Measurements from ENCODE around the gene NETO2. TPM values are rescaled to one million over a fixed set of nuclear protein-coding genes. Genes with fewer than 3 reads are reported as not detected.

The NETO2 gene
- total and polyA plus RNA-seq, 2 of the 13 experiments (the other 11 are each of a cell fraction or from before 2014, with no cell fraction given): 8.2 to 13.5 TPM

DNA sequence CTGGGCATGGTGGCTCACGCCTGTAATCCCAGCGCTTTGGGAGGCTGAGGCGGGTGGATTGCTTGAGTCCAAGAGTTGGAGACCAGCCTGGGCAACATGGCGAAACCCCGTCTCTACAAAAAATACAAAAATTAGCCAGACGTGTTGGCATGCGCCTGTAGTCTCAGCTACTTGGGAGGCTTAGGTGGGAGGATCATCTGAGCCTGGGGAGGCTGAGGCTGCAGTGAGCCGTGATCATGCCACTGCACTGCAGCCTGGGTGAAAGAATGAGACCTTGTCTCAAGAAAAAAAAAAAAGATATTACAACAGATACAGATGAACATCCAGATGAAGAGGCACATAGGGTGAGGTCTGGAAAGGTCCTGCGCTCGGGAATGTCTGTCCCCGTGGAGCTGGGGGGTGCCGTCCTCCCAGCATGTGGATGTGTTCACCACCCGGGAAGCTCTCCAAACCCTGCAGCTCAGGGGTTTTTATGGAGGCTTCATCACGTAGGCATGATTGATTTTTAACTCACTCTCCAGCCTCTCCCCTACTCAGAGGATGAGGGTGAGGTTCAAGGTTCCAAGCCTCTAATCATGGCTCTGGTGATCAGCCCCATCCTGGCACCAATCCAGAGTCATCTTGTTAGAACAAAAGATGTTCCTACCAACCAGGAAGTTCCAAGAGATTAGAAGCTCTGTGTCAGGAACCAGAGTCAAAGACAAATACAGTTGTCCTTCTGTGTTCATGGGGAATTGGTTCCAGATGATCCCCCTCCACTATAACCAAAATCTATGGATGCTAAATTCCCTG lies 85.3 kb downstream of the NETO2 start (continued):
- no peak for TF ChIP-seq NFAT5 (CRISPR knock-in tag; IDR thresholded peaks at IDR 0.05)
- TF ChIP-seq, protein P1, sequence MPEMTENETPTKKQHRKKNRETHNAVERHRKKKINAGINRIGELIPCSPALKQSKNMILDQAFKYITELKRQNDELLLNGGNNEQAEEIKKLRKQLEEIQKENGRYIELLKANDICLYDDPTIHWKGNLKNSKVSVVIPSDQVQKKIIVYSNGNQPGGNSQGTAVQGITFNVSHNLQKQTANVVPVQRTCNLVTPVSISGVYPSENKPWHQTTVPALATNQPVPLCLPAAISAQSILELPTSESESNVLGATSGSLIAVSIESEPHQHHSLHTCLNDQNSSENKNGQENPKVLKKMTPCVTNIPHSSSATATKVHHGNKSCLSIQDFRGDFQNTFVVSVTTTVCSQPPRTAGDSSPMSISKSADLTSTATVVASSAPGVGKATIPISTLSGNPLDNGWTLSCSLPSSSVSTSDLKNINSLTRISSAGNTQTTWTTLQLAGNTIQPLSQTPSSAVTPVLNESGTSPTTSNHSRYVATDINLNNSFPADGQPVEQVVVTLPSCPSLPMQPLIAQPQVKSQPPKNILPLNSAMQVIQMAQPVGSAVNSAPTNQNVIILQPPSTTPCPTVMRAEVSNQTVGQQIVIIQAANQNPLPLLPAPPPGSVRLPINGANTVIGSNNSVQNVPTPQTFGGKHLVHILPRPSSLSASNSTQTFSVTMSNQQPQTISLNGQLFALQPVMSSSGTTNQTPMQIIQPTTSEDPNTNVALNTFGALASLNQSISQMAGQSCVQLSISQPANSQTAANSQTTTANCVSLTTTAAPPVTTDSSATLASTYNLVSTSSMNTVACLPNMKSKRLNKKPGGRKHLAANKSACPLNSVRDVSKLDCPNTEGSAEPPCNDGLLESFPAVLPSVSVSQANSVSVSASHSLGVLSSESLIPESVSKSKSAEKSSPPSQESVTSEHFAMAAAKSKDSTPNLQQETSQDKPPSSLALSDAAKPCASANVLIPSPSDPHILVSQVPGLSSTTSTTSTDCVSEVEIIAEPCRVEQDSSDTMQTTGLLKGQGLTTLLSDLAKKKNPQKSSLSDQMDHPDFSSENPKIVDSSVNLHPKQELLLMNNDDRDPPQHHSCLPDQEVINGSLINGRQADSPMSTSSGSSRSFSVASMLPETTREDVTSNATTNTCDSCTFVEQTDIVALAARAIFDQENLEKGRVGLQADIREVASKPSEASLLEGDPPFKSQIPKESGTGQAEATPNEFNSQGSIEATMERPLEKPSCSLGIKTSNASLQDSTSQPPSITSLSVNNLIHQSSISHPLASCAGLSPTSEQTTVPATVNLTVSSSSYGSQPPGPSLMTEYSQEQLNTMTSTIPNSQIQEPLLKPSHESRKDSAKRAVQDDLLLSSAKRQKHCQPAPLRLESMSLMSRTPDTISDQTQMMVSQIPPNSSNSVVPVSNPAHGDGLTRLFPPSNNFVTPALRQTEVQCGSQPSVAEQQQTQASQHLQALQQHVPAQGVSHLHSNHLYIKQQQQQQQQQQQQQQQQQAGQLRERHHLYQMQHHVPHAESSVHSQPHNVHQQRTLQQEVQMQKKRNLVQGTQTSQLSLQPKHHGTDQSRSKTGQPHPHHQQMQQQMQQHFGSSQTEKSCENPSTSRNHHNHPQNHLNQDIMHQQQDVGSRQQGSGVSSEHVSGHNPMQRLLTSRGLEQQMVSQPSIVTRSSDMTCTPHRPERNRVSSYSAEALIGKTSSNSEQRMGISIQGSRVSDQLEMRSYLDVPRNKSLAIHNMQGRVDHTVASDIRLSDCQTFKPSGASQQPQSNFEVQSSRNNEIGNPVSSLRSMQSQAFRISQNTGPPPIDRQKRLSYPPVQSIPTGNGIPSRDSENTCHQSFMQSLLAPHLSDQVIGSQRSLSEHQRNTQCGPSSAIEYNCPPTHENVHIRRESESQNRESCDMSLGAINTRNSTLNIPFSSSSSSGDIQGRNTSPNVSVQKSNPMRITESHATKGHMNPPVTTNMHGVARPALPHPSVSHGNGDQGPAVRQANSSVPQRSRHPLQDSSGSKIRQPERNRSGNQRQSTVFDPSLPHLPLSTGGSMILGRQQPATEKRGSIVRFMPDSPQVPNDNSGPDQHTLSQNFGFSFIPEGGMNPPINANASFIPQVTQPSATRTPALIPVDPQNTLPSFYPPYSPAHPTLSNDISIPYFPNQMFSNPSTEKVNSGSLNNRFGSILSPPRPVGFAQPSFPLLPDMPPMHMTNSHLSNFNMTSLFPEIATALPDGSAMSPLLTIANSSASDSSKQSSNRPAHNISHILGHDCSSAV (CRISPR knock-in tag; IDR thresholded peaks at IDR 0.05; ENCODE audit: borderline replicate concordance): no peak
- TF ChIP-seq LCORL (IDR thresholded peaks at IDR 0.05): no peak
- peak; percentile 59; the same call in 1 of the 2 replicates for TF ChIP-seq LCORL (CRISPR knock-in tag; IDR thresholded peaks at IDR 0.05)
- no peak for TF ChIP-seq AHR (CRISPR knock-in tag; IDR thresholded peaks at IDR 0.05)
- no peak for TF ChIP-seq SMARCE1 (IDR thresholded peaks at IDR 0.05; ENCODE audit: borderline replicate concordance)
- peak; percentile 73; the same call in 1 of the 2 replicates for TF ChIP-seq YEATS4 (CRISPR knock-in tag; IDR thresholded peaks at IDR 0.05; ENCODE audit: borderline replicate concordance)
- no peak for TF ChIP-seq ZNF567 (CRISPR knock-in tag; IDR thresholded peaks at IDR 0.05; ENCODE audit: borderline replicate concordance)
- TF ChIP-seq JARID2 (CRISPR knock-in tag; IDR thresholded peaks at IDR 0.05; ENCODE audit: insufficient replicate concordance): no peak
- TF ChIP-seq ZNF772 (CRISPR knock-in tag; IDR thresholded peaks at IDR 0.05): peak; percentile 68; the same call in 1 of the 2 replicates
- TF ChIP-seq LRRFIP1 (CRISPR knock-in tag; conservative IDR thresholded peaks at IDR 0.05): no peak
- TF ChIP-seq PPARG (CRISPR knock-in tag; conservative IDR thresholded peaks at IDR 0.05): peak; percentile 90
- TF ChIP-seq ZNF672 (CRISPR knock-in tag; IDR thresholded peaks at IDR 0.05): no peak

Data from HepG2 (cell line).